ENCODE data around the gene CDYL2. TPM values are rescaled to one million over a fixed set of nuclear protein-coding genes. Genes with fewer than 3 reads are reported as not detected.

The CDYL2 gene
- total and polyA plus RNA-seq, 2 donors (not counting 3 experiments of a cell fraction or from before 2014, with no cell fraction given): 7.1 to 71.3 TPM

GRCh38 chr16:80606221-80606766, 198.1 kb downstream of the CDYL2 start:
- Histone ChIP-seq H3K4me1 (ENCODE audit: control insufficient read depth, extremely low read depth, insufficient read depth, low read length) (peaks cover 8% of the 10 kb centered on the region), H2AFZ (ENCODE audit: low read depth, low read length) (no peak overlapping the region), H3K79me2 (ENCODE audit: control insufficient read depth, insufficient read depth, low read length) (no peaks in the 10 kb centered on the region), H3K9ac (replicated peaks; ENCODE audit: extremely low read depth, insufficient read depth, low read length) (no peak overlapping the region), H4K20me1 (replicated peaks; ENCODE audit: control insufficient read depth, extremely low read depth, insufficient read depth, low read length) (no peaks in the 10 kb centered on the region), H3K27me3 (ENCODE audit: control insufficient read depth in 2 of 2, insufficient read depth in 2 of 2, low read length in 2 of 2) (no peaks in the 10 kb centered on the region), H3K4me3 (replicated peaks in 1 of 3; ENCODE audit: insufficient read depth in 1 of 3, low read depth in 1 of 3, low read length in 3 of 3) (no peak overlapping the region), H3K27ac (ENCODE audit: insufficient read depth, low read depth, low read length) (no peak overlapping the region), H3K9me3 (replicated peaks; ENCODE audit: control insufficient read depth, insufficient read depth, low read length) (no peaks in the 10 kb centered on the region), H3K36me3 (ENCODE audit: control insufficient read depth in 2 of 2, extremely low read depth in 1 of 2, insufficient read depth in 2 of 2, low read length in 2 of 2) (peaks cover 11 to 16% of the 10 kb centered on the region in 2 experiments), H3K4me2 (ENCODE audit: insufficient read depth, low read length) (no peak overlapping the region), H3K9me1 (replicated peaks; ENCODE audit: control insufficient read depth, extremely low read depth, insufficient read depth, low read length) (no peaks in the 10 kb centered on the region)
- dilution Hi-C loops (cut with MboI; ENCODE audit: extremely low pct_ligation_motif_present, low sequenced_read_pairs) (no loop called here), intact Hi-C loops (cut with micrococcal nuclease) (no loop called here)
- no TSS peak for BruUV-seq (replicated peaks)
- no peak for FAIRE-seq
- ChIA-PET CTCF (interaction anchor here (1.3 kb wide), 1 partner anchor 79 kb away, joined by 4 read pairs; no protein-coding TSS in a partner anchor), POLR2A (no interaction called here)
- DNase-seq (ENCODE audit: low read depth, low spot score): no peak
- no peak for TF ChIP-seq MAX (IDR thresholded peaks at IDR 0.05; ENCODE audit: insufficient read depth, insufficient read length)
- TF ChIP-seq MYC (IDR thresholded peaks at IDR 0.05; ENCODE audit: low read depth, low read length): no peak
- TF ChIP-seq POLR2AphosphoS5 (IDR thresholded peaks at IDR 0.05; ENCODE audit: insufficient read depth, low read depth, low read length): no peak
- no peak for TF ChIP-seq POLR2A (IDR thresholded peaks at IDR 0.05; ENCODE audit: low read depth, low read length)
- no peak for TF ChIP-seq GATA2 (IDR thresholded peaks at IDR 0.05; ENCODE audit: insufficient read depth, insufficient read length, low read depth, low read length)
- TF ChIP-seq EZH2 (IDR thresholded peaks at IDR 0.05; ENCODE audit: borderline replicate concordance, low read depth, low read length, severe bottlenecking): no peak
- TF ChIP-seq JUN (IDR thresholded peaks at IDR 0.05; ENCODE audit: borderline replicate concordance, insufficient read depth, insufficient read length, low read depth): no peak
- TF ChIP-seq FOS (IDR thresholded peaks at IDR 0.05; ENCODE audit: borderline replicate concordance, insufficient read depth, low read length): no peak
- no peak for TF ChIP-seq CTCF (IDR thresholded peaks at IDR 0.05; ENCODE audit: extremely low read depth in 1 of 2, insufficient read depth in 1 of 2, low read depth in 1 of 2, low read length in 2 of 2)
